DMS79 treated with DMSO at 0.1 percent for 48 hours (cell line): ENCODE measurements around the gene MBTD1.
"Not testable (repeated sequence)": the region's sequence is repeated elsewhere in the genome, so short reads cannot be mapped to it uniquely, and the experiment has no call there.

ENCODE experiments used
- DNase-seq: peaks from one replicate; lab custom pipeline; 2025; lab: John Stamatoyannopoulos, UW

Gene MBTD1

DNA sequence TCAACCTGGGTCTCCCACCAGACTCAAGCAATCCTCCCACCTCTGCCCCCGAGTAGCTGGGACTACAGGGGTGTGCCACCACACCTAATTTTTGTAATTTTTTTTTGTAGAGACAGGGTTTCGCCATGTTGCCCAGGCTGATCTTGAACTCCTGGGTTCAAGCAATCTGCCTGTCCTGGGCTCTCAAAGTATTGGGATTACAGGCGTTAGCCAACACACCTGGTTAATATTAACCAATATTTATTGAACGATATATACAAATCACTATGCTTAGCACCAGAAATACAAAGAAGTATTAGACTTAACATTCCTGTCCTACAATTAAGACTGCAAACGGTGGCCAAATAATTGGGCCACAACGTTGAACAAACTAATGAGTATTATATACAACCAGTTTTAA, 4.2 kb downstream of the MBTD1 start:
- no peak for DNase-seq

DNA sequence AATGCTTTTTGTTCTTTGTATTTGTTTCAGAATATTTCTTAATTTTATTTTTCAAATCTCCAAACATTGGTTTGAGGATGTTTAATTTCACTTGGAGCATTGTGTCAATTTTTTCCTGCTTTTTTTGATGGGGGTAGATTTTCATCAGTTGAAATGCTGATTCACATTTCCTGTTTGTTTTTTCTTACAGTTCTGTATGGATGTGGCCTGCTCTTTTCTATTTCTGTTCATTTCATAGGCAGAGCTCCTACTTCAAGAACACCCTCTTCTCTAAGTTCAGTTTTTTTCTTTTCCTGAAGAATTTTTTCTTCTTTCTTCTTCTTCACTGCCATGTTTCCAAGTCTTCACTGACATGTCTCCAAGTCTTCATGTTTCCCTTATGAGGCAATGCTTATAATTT, 8.8 kb downstream of the MBTD1 start:
- no peak for DNase-seq

GRCh38 chr17:51250314-51250840, 9.5 kb downstream of the MBTD1 start:
- no peak for DNase-seq

DNA sequence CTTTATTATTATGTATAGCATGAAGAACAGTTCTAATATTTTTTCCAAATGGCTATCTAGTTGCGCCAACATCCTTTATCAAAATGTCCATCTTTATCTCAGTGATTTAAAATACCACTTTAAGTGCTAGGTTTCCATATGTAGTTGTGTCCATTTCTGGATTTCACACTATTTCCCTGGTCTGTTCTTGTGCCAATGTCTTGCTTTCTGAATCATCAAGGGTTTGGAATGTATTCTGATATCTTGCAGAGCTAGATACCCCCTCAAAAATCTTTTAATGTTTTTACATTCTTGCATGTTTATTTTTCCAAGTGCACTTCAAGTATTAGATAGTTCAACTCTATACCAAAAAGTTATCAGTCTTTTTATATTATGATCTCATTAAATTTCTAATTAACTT, 14.3 kb downstream of the MBTD1 start:
- DNase-seq, result no peak

DNA sequence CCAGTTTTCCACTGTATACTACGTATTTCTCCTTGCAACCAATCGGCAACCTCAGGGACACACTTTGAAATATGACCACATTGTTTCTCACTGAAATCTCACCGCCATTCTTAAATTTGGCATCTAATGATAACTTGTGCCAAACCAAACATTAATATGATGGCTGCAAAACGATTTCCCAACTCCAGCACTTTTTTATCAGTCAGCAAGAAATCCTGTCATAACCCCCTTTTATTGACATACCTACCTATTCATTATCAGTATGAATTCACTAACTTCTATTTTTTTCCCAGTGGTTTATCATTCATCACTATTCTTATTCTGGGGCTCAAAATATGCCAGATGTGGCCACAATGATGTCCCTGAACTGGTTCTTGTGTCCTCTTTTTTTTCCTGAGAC, 15.8 kb downstream of the MBTD1 start:
- no peak for DNase-seq

GRCh38 chr17:51240275-51240674, 19.6 kb downstream of the MBTD1 start:
- DNase-seq, result no peak

DNA sequence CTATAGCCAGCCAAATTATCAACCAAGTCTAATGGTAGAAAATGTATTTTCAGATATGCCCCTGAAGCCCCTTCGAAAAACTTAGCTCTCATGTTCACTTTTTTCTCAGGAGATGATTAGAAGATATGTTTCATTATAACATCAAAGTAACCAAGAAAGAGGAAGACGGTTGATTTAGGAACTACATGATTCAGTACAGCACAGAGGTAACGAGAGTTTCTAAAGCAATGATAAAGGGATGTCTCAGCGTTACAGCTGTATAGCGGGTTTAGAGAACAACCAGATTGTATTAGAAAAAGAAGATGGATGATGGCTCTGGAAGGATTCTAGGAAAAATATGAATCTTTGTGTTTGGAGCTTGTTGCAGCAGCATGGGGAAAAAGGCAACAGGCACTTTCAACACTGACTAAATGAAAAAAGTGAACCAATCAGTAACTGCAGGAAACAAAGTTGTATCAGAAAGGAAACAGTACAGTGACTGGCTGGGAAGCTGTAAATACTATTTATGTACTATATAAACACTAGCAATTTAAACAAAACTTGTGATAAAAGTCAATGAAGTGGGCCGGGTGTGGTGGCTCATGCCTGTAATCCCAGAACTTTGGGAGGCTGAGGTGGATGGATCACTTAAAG, 21.5 kb downstream of the MBTD1 start:
- no peak for DNase-seq

GRCh38 chr17:51234162-51234561, 25.7 kb downstream of the MBTD1 start:
- no peak for DNase-seq

DNA sequence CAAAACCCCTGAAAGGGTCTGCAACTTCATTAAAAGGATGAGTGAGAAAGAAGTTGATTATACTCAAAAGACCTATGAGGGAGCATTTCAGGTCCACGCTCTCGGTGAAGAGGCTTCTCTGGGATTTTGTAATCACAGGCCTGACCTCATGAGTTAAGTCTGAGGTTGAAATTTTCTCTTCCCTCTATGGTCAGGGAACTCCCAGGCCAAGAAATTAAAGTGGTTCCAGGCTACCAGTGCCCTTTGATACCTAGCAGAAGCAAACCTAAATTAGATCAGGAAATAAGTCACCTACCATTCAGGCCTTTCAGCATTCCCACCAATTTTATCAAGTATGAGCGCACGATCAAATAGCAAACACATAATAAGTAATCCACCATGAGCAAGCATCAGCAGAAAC, 27.9 kb downstream of the MBTD1 start:
- no peak for DNase-seq

- DNase-seq, result no peak
Measured at GRCh38 chr17:51230306-51230705, 29.5 kb downstream of the MBTD1 start.

- no peak for DNase-seq
Measured at GRCh38 chr17:51229889-51230288, 30.0 kb downstream of the MBTD1 start.

DNA sequence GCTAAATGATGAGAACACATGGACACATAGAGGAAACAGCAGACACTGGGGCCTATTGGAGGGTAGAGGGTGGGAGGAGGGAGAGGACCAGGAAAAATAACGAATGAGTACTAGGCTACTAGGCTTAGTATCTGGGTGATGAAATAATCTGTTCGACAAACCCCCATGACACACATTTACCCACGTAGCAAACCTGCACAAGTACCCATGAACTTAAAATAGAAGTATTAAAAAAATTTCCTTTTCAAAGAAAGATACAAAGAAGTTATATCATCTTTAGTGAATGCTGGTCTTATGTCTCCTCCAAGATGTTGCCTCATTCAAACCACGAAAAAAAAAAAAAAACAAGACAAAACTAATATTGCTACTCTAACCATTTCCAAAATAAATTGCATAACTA, 31.7 kb downstream of the MBTD1 start:
- DNase-seq, result no peak

- DNase-seq, result not testable (repeated sequence)
Measured at GRCh38 chr17:51225523-51225922, 34.3 kb downstream of the MBTD1 start.

GRCh38 chr17:51224402-51225262, 35.2 kb downstream of the MBTD1 start:
- DNase-seq, result no peak

DNA sequence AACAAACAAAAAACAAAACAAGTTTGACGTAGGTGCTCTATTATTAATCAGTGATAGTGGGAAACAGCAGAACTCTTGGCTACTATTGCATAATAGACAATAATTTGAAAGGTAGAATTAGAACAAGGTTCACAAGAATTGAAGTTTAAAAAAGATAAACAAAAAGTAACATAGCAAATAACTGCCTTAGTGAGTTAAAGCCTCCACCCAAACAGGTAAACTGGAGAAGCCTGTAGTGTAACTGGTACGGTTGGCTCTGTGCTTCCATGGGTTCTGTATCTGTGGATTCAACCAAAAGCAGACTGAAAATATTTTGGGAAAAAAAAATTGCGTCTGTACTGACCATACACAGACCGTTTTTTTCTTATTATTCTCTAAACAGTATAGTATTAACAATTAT, 38.5 kb downstream of the MBTD1 start:
- no peak for DNase-seq

- DNase-seq, result no peak
Measured at GRCh38 chr17:51217946-51218345, 41.9 kb downstream of the MBTD1 start.

DNA sequence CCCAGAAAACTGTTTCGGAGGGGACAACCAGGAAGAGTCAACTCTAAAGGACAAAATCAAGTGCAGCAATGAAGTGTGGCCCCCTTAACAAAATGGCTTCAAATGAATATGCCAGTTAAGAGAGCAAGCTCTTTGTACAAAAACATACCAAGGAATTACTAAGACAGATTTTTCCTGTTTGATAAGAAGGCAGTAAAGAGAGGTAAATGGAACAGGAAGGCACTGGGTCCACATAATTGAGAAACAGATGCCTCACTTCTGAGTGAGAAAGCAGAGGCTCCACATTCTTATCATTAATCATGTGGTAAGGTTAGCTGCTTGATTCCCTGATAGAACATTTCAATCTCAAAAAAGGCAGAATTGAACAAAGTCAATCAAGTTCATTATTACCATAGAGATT, 44.9 kb downstream of the MBTD1 start:
- no peak for DNase-seq

GRCh38 chr17:51203838-51204237, 56.0 kb downstream of the MBTD1 start:
- no peak for DNase-seq

DNA sequence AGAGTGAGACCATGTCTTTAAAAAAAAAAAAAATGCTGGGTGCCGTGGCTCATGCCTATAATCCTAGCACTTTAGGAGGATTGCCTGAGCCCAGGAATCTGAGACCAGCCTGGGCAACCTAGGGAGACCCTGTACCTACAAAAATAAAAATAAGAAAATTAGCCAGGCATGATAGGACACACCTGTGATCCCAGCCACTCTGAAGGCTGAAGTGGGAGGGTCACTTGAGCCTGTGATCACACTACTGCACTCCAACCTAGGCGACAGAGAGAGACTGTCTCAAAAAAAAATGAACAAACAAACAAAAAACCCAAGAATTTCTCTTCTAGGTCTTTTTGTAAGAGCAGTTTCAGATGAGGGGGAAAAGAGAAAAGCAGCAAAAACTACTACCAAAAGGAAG, 59.0 kb downstream of the MBTD1 start:
- no peak for DNase-seq

DNA sequence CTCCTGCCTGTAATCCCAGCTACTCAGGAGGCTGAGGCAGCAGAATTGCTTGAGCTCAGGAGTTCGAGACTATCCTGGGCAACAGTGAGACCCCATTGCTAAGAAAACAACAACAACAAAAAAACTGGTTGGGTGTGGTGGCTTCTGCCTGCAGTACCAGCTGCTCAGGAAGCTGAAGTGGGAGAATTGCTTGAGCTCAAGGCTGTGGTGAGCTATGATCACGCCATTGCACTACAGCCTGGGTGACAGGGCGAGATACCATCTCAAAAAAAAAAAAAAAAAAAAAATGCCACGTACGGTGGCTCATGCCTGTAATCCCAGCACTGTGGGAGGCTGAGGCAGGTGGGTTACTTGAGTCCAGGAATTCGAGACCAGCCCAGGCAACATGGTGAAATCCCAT, 59.6 kb downstream of the MBTD1 start:
- no peak for DNase-seq

DNA sequence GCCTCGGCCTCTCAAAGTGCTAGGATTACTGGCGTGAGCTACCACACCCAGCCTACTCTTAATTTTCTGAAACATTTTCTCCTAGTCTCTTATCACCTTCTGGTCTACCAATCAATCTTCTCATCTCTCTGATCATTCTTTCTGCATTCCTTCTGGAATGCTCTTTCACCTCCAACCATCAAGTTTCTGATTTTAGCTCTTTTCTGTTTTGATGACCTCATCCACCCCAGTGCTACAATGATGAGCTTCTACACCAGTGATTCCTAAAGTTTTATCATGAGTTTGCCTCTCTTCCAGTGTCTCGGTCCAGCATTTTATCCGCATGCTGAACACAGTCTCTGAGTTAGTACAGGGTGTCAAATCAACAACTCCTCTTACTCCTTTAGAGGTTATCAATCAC, 62.1 kb downstream of the MBTD1 start:
- DNase-seq, result no peak

DNA sequence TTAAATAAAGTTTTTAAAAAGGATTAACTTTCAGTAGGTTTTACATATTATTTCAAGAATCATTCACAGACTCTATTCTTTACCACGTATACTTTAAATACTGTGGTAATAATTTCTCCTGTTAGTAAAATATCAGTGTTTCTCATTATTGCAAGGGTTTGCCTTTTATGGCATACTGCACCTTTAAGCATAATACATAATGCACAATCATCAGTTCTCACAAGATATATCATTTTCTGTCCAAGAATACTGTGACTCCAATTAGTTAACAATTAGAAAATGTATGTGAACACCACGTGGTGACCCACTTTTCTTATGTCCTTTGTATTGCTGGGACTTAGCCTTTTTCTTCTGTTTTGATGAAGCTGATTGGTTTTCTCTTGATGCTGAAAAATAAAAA, 68.0 kb downstream of the MBTD1 start:
- no peak for DNase-seq

GRCh38 chr17:51189628-51190027, 70.2 kb downstream of the MBTD1 start:
- DNase-seq, result no peak

GRCh38 chr17:51189162-51189561, 70.7 kb downstream of the MBTD1 start:
- DNase-seq, result no peak
